ENCODE results near the gene LECT2. TPM values are rescaled to one million over a fixed set of nuclear protein-coding genes. Genes with fewer than 3 reads are reported as not detected.

Gene LECT2
- total RNA-seq, 1 donor from 2014 or later: not detected

GRCh38 chr5:135999406-136000139 lies 44.8 kb upstream of the LECT2 start:
- ATAC-seq: peak; percentile 82

GRCh38 chr5:135998889-135999288 lies 44.1 kb upstream of the LECT2 start:
- TF ChIP-seq CTCF (IDR thresholded peaks at IDR 0.05): no peak
- H3K27ac ChIP-seq: no peak overlapping the region
- H3K27me3 ChIP-seq: no peaks in the 10 kb centered on the region
- DNase-seq (no peak), ATAC-seq (no peak)
- H3K4me1 ChIP-seq: peaks cover 3% of the 10 kb centered on the region
- intact Hi-C loops (cut with DNase I): no loop called here
- no peak overlapping the region for H3K4me3 ChIP-seq
- H3K9me3 ChIP-seq: no peaks in the 10 kb centered on the region
- H3K36me3 ChIP-seq: no peaks in the 10 kb centered on the region

More at GRCh38 chr5:135999406-136000139, 44.8 kb upstream of the LECT2 start:
- H3K27ac ChIP-seq: no peak overlapping the region
- H3K9me3 ChIP-seq: no peaks in the 10 kb centered on the region
- H3K4me3 ChIP-seq: no peak overlapping the region
- peaks cover 3% of the 10 kb centered on the region for H3K4me1 ChIP-seq
- H3K36me3 ChIP-seq: no peaks in the 10 kb centered on the region
- intact Hi-C loops (cut with DNase I): no loop called here
- no peak for DNase-seq
- H3K27me3 ChIP-seq: no peaks in the 10 kb centered on the region
- no peak for TF ChIP-seq CTCF (IDR thresholded peaks at IDR 0.05)

- intact Hi-C loops (cut with DNase I): no loop called here
- DNase-seq (no peak), ATAC-seq (no peak)
- Histone ChIP-seq H3K27me3 (no peaks in the 10 kb centered on the region), H3K4me1 (peaks cover 3% of the 10 kb centered on the region), H3K36me3 (no peaks in the 10 kb centered on the region), H3K9me3 (no peaks in the 10 kb centered on the region), H3K4me3 (no peak overlapping the region), H3K27ac (no peak overlapping the region)
- no peak for TF ChIP-seq CTCF (IDR thresholded peaks at IDR 0.05)
Observed at GRCh38 chr5:135997673-135998335, 43.0 kb upstream of the LECT2 start.

DNA sequence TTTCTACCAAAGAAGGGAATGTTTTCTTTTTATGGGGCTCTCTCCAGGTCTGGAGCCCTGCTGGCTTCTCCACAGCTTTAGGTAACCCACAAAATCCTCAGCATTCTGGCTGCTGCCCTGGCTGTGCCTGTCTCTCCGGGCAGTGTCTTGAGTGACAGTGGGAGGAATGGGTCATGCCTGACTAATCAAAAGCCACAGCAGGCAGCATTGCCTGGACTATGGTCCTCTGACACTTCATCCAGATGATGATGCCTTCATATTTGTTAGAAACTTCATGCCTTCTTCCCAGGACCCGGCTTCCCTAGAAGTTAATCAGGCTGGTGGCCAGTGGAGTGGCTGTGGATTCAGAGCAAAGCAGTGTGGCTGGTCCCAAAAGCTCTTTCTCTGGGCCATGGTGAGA lies 41.8 kb upstream of the LECT2 start:
- no peaks in the 10 kb centered on the region for H3K27me3 ChIP-seq
- no peaks in the 10 kb centered on the region for H3K36me3 ChIP-seq
- H3K4me1 ChIP-seq: peaks cover 3% of the 10 kb centered on the region
- no peak overlapping the region for H3K4me3 ChIP-seq
- intact Hi-C loops (cut with DNase I): no loop called here
- DNase-seq (no peak), ATAC-seq (no peak)
- no peak overlapping the region for H3K27ac ChIP-seq
- H3K9me3 ChIP-seq: no peaks in the 10 kb centered on the region
- TF ChIP-seq CTCF (IDR thresholded peaks at IDR 0.05): no peak

DNA sequence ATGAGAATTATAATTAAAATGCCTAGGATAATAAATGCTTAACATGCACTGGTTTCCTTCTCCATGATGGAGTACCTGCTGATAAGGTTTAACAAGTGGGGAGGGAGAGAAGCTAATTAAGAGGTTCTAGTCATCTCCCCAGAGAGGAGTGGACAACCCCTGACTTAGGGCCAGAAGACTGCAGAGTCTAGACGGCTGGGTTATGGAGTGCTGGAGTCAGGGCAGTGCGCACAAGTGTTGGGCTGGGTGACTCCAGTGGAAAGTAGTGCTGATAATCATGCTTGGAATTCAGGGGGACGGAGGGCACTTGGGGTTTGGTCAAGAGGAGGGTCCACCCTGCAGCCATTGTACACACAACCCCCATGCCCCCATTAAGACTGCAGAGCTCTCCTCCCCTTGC lies 41.2 kb upstream of the LECT2 start:
- ATAC-seq: no peak
- H3K4me3 ChIP-seq: no peak overlapping the region

More for the DNA sequence above, 41.2 kb upstream of the LECT2 start:
- TF ChIP-seq CTCF (IDR thresholded peaks at IDR 0.05): no peak
- Histone ChIP-seq H3K4me1 (no peaks in the 10 kb centered on the region), H3K9me3 (no peaks in the 10 kb centered on the region), H3K36me3 (no peaks in the 10 kb centered on the region), H3K27ac (no peak overlapping the region), H3K27me3 (no peaks in the 10 kb centered on the region)
- DNase-seq: no peak
- intact Hi-C loops (cut with DNase I): no loop called here
